CD4-positive, alpha-beta memory T cell (primary cell): ENCODE data around the gene ARL5A. TPM values are rescaled to one million over a fixed set of nuclear protein-coding genes. Genes with fewer than 3 reads are reported as not detected.

Source experiments
- CTCF ChIA-PET: fragments of 350-600 bp; sonication (Branson Sonifier 250); formaldehyde crosslinking; loops from one replicate; lab custom pipeline; 2021; ENCODE audit warnings: inconsistent platforms; ENCODE audit not compliant: partially characterized antibody; lab: Charles Lee
- POLR2A ChIA-PET: fragments of 350-600 bp; sonication (Branson Sonifier 250); formaldehyde crosslinking; loops from one replicate; lab custom pipeline; 2021; ENCODE audit not compliant: partially characterized antibody; lab: Charles Lee
- DNase-seq, 5 donors: peaks; one replicate each; pipeline versions ENCODE4 v3.0.0 to v3.0.0-alpha.2; 2020 to 2022; ENCODE audit warnings: mixed read lengths in 1 of 5
- H3K27ac ChIP-seq: one replicate; pipeline ENCODE4 v1.7.0; 2013; ENCODE audit warnings: low read depth, low read length
- H3K27me3 ChIP-seq: 2 replicates; pipeline ENCODE4 v1.7.0; 2013; ENCODE audit warnings: mild to moderate bottlenecking, low read length, moderate library complexity; ENCODE audit not compliant: insufficient read depth
- H3K36me3 ChIP-seq: 2 replicates; pipeline ENCODE4 v1.7.0; 2013; ENCODE audit warnings: mild to moderate bottlenecking, low read length, moderate library complexity; ENCODE audit not compliant: insufficient read depth
- H3K4me1 ChIP-seq: 2 replicates; pipeline ENCODE4 v1.7.0; 2013; ENCODE audit warnings: mild to moderate bottlenecking, low read length, moderate library complexity; ENCODE audit not compliant: insufficient read depth
- H3K4me3 ChIP-seq, 2 donors: one replicate each; pipeline ENCODE4 v1.7.0; 2013; ENCODE audit warnings: low read length in 2 of 2, mild to moderate bottlenecking in 1 of 2
- H3K9me3 ChIP-seq, 2 donors: one replicate each; pipeline ENCODE4 v1.7.0; 2013; ENCODE audit warnings: low read length in 2 of 2, control low read depth in 1 of 2; ENCODE audit not compliant: control insufficient read depth in 1 of 2
- H3K27ac Mint-ChIP-seq, 7 donors: one replicate each; pipeline ENCODE4 v1.8.0; 2020 to 2021; ENCODE audit warnings: mixed read lengths in 7 of 7, mild to moderate bottlenecking in 6 of 7, inconsistent platforms in 3 of 7, moderate library complexity in 3 of 7
- H3K27me3 Mint-ChIP-seq, 2 donors: one replicate each; pipeline ENCODE4 v1.8.0; 2020 to 2021; ENCODE audit warnings: mixed read lengths in 2 of 2
- H3K36me3 Mint-ChIP-seq, 2 donors: one replicate each; pipeline ENCODE4 v1.8.0; 2020 to 2021; ENCODE audit warnings: mixed read lengths in 2 of 2, inconsistent platforms in 1 of 2, mild to moderate bottlenecking in 1 of 2
- H3K4me1 Mint-ChIP-seq, 4 donors: one replicate each; pipeline ENCODE4 v1.8.0; 2020 to 2021; ENCODE audit warnings: mixed read lengths in 4 of 4, mild to moderate bottlenecking in 1 of 4
- H3K4me3 Mint-ChIP-seq, 8 donors: one replicate each; pipeline ENCODE4 v1.8.0; 2020 to 2021; ENCODE audit warnings: mixed read lengths in 8 of 8, mild to moderate bottlenecking in 7 of 8, moderate library complexity in 6 of 8, inconsistent platforms in 3 of 8
- H3K9me3 Mint-ChIP-seq, 8 donors: one replicate each; pipeline ENCODE4 v1.8.0; 2020 to 2021; ENCODE audit warnings: mixed read lengths in 8 of 8, mild to moderate bottlenecking in 5 of 8, inconsistent platforms in 3 of 8, moderate library complexity in 1 of 8
- intact Hi-C: fragments of 100-400 bp; cut with micrococcal nuclease; formaldehyde crosslinking; loops from one replicate; pipeline ENCODE4 v1.15.1; 2023
- polyA plus RNA-seq, 2 donors: library from polyadenylated mRNA; unstranded; fragments of 300-500 nt; fragmentation: Illumina TruSeq; gene quantifications; one replicate each; pipeline ENCODE4 v1.2.3, GENCODE V29; 2021
- total RNA-seq, 2 experiments: library from RNA; stranded (reverse); gene quantifications; one replicate each; pipeline ENCODE4 v1.2.3, GENCODE V29; 2021

Gene ARL5A
- total and polyA plus RNA-seq, 4 experiments from 2014 or later, result 40.9 to 64.0 (median 51.3) TPM

DNA sequence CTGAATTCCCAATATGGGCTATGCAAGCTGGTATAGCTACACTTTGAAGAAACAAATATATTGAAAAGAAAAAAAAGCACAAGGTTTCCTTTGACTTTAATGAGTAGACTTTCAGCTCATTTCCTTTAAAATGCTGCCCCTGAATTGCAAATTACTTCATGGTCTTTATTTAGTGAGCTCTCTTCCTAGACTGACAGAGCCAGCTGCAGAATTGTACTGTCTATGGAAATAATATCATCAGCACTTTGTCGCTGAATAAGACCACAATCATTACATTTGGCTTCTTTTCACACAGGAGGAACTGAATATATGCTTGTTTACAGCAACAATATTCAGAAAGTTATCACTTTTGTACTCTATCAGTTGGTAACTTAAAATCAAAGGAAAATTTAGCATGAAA is 41.7 kb downstream of the ARL5A start:
- no peak for DNase-seq
- peaks cover 0 to 2% (median 0%) of the 10 kb centered on the region in 8 donors for H3K9me3 Mint-ChIP-seq
- Histone ChIP-seq H3K27ac (no peak overlapping the region), H3K27me3 (no peaks in the 10 kb centered on the region), H3K4me1 (no peaks in the 10 kb centered on the region), H3K36me3 (no peaks in the 10 kb centered on the region), H3K9me3 (no peaks in the 10 kb centered on the region), H3K4me3 (no peak overlapping the region)
- ChIA-PET CTCF (interaction anchor here (1.6 kb wide), 1 partner anchor 20 kb away, joined by 4 read pairs; no protein-coding TSS in a partner anchor), POLR2A (no interaction called here)
- H3K36me3 Mint-ChIP-seq, result peaks cover 36 to 49% of the 10 kb centered on the region in 2 donors
- H3K27ac Mint-ChIP-seq, result peak overlapping the region in 1 of 7 donors; percentile 20
- peaks cover 0 to 2% (median under 1%) of the 10 kb centered on the region in 4 donors for H3K4me1 Mint-ChIP-seq
- no peaks in the 10 kb centered on the region for H3K27me3 Mint-ChIP-seq
- intact Hi-C loops, result no loop called here
- H3K4me3 Mint-ChIP-seq, result no peak overlapping the region

GRCh38 chr2:151786077-151786476 is 42.1 kb downstream of the ARL5A start:
- Mint-ChIP-seq H3K27ac (no peak overlapping the region), H3K27me3 (no peaks in the 10 kb centered on the region), H3K4me3 (no peak overlapping the region), H3K36me3 (peaks cover 39 to 49% of the 10 kb centered on the region in 2 donors), H3K4me1 (peaks cover 0 to 2% (median under 1%) of the 10 kb centered on the region in 4 donors), H3K9me3 (peaks cover 0 to 2% (median 0%) of the 10 kb centered on the region in 8 donors)
- intact Hi-C loops, result no loop called here
- Histone ChIP-seq H3K27ac (no peak overlapping the region), H3K27me3 (no peaks in the 10 kb centered on the region), H3K9me3 (no peaks in the 10 kb centered on the region), H3K4me1 (no peaks in the 10 kb centered on the region), H3K36me3 (no peaks in the 10 kb centered on the region), H3K4me3 (no peak overlapping the region)
- DNase-seq, result no peak
- POLR2A ChIA-PET, result no interaction called here
- CTCF ChIA-PET, result interaction anchor here (1.6 kb wide), 1 partner anchor 21 kb away, joined by 4 read pairs; no protein-coding TSS in a partner anchor

GRCh38 chr2:151783133-151783520 is 45.1 kb downstream of the ARL5A start:
- Histone ChIP-seq H3K4me1 (no peaks in the 10 kb centered on the region), H3K27ac (no peak overlapping the region), H3K36me3 (no peaks in the 10 kb centered on the region), H3K9me3 (no peaks in the 10 kb centered on the region), H3K4me3 (no peak overlapping the region), H3K27me3 (no peaks in the 10 kb centered on the region)
- Mint-ChIP-seq H3K27ac (no peak overlapping the region), H3K27me3 (no peaks in the 10 kb centered on the region), H3K4me3 (no peak overlapping the region), H3K36me3 (peaks cover 59 to 63% of the 10 kb centered on the region in 2 donors), H3K4me1 (peaks cover 0 to 1% (median 0%) of the 10 kb centered on the region in 4 donors), H3K9me3 (peaks cover 0 to 9% (median 4%) of the 10 kb centered on the region in 8 donors)
- no peak for DNase-seq
- POLR2A ChIA-PET, result no interaction called here
- intact Hi-C loops, result no loop called here
- CTCF ChIA-PET, result no interaction called here

- Mint-ChIP-seq H3K27me3 (no peaks in the 10 kb centered on the region), H3K4me3 (no peak overlapping the region), H3K4me1 (peaks cover 0 to 1% (median 0%) of the 10 kb centered on the region in 4 donors), H3K27ac (peak overlapping the region in 1 of 7 donors; percentile 53), H3K36me3 (peaks cover 58 to 64% of the 10 kb centered on the region in 2 donors), H3K9me3 (peaks cover 0 to 9% (median 5%) of the 10 kb centered on the region in 8 donors)
- Histone ChIP-seq H3K4me1 (no peaks in the 10 kb centered on the region), H3K9me3 (no peaks in the 10 kb centered on the region), H3K27ac (no peak overlapping the region), H3K36me3 (no peaks in the 10 kb centered on the region), H3K4me3 (no peak overlapping the region), H3K27me3 (no peaks in the 10 kb centered on the region)
- ChIA-PET POLR2A (no interaction called here), CTCF (no interaction called here)
- intact Hi-C loops, result no loop called here
- no peak for DNase-seq
These were observed 45.7 kb downstream of the ARL5A start for GRCh38 chr2:151782378-151783132.

DNA sequence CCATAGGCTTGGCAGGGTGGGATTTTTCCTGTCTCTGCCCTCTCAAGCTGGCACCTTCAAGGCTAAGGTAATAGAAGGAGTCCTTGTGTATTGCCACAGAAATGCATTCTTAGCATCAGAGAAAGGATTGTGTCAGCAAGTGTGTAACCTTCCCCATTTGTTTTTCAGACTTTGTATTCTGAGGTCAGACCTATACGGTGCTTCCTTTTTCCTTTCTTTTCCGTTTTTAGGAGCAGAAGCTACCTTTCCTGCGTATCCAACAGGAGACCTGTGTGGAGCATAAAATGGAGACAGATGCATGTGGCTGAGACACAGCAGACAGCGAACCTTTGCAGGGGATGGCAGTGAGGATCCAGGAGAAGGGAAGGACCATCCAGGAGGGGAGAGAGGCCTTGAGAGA is 46.6 kb downstream of the ARL5A start:
- Histone ChIP-seq H3K9me3 (no peaks in the 10 kb centered on the region), H3K27ac (no peak overlapping the region), H3K4me3 (no peak overlapping the region), H3K27me3 (no peaks in the 10 kb centered on the region), H3K4me1 (no peaks in the 10 kb centered on the region), H3K36me3 (no peaks in the 10 kb centered on the region)
- no peak for DNase-seq
- ChIA-PET CTCF (no interaction called here), POLR2A (no interaction called here)
- intact Hi-C loops, result no loop called here
- Mint-ChIP-seq H3K4me1 (peaks cover 0 to 1% (median under 1%) of the 10 kb centered on the region in 4 donors), H3K9me3 (peaks cover 0 to 9% (median 5%) of the 10 kb centered on the region in 8 donors), H3K27me3 (no peaks in the 10 kb centered on the region), H3K36me3 (peaks cover 64 to 73% of the 10 kb centered on the region in 2 donors), H3K4me3 (no peak overlapping the region), H3K27ac (no peak overlapping the region)

DNA sequence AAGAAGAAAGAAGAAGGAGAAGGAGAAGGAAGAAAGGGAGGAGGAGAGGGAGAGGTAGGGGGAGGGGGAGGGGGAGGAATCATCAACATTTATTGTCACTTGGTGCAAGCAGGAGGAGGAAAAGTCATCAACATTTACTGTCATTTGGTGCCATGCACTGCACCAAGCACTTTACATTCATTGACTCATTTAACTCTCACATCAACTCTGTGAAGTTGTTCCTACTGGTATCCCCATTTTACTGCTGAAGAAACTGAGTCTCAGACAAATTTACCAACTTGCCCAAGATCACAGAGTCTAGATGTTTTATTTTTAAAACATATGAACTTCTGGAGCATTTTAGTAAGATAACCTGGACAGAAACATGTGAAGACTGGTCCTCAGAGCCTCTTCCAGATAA is 47.3 kb downstream of the ARL5A start:
- Mint-ChIP-seq H3K27me3 (no peaks in the 10 kb centered on the region), H3K4me3 (no peak overlapping the region), H3K4me1 (peaks cover 0 to 1% (median under 1%) of the 10 kb centered on the region in 4 donors), H3K27ac (no peak overlapping the region), H3K9me3 (peaks cover 0 to 9% (median 5%) of the 10 kb centered on the region in 8 donors), H3K36me3 (peaks cover 68 to 74% of the 10 kb centered on the region in 2 donors)
- Histone ChIP-seq H3K27ac (no peak overlapping the region), H3K9me3 (no peaks in the 10 kb centered on the region), H3K36me3 (no peaks in the 10 kb centered on the region), H3K27me3 (no peaks in the 10 kb centered on the region), H3K4me3 (no peak overlapping the region), H3K4me1 (no peaks in the 10 kb centered on the region)
- POLR2A ChIA-PET, result no interaction called here
- CTCF ChIA-PET, result no interaction called here
- intact Hi-C loops, result no loop called here
- no peak for DNase-seq

GRCh38 chr2:151777935-151778334 is 50.3 kb downstream of the ARL5A start:
- no peak for DNase-seq
- peaks cover 56 to 69% of the 10 kb centered on the region in 2 donors for H3K36me3 Mint-ChIP-seq
- POLR2A ChIA-PET, result no interaction called here

More at GRCh38 chr2:151777935-151778334, 50.3 kb downstream of the ARL5A start:
- Mint-ChIP-seq H3K4me3 (no peak overlapping the region), H3K27ac (no peak overlapping the region), H3K4me1 (peaks cover 0 to 1% (median under 1%) of the 10 kb centered on the region in 4 donors), H3K9me3 (peaks cover 0 to 9% (median 5%) of the 10 kb centered on the region in 8 donors), H3K27me3 (no peaks in the 10 kb centered on the region)
- intact Hi-C loops, result no loop called here
- Histone ChIP-seq H3K27ac (no peak overlapping the region), H3K4me1 (no peaks in the 10 kb centered on the region), H3K4me3 (no peak overlapping the region), H3K36me3 (no peaks in the 10 kb centered on the region), H3K27me3 (no peaks in the 10 kb centered on the region), H3K9me3 (no peaks in the 10 kb centered on the region)
- CTCF ChIA-PET, result no interaction called here
